CD4-positive, alpha-beta T cell (primary cell): Measurements from ENCODE around the gene FMNL2. TPM values are rescaled to one million over a fixed set of nuclear protein-coding genes. Genes with fewer than 3 reads are reported as not detected.

Experiments
- ATAC-seq: fragments of 200-7000 bp; cut with Tn5 transposase; one replicate; pipeline ENCODE4 v1.10.0; 2022; ENCODE audit warnings: mild to moderate bottlenecking; ENCODE audit not compliant: poor library complexity
- CTCF ChIA-PET: fragments of 350-600 bp; sonication (Branson Sonifier 250); formaldehyde crosslinking; loops from one replicate; lab custom pipeline; 2021; ENCODE audit warnings: antibody characterized with exemption, inconsistent platforms; lab: Charles Lee
- POLR2A ChIA-PET: fragments of 350-600 bp; sonication (Branson Sonifier 250); formaldehyde crosslinking; loops from one replicate; lab custom pipeline; 2021; ENCODE audit warnings: antibody characterized with exemption, inconsistent platforms; lab: Charles Lee
- DNase-seq, 14 experiments: peaks; one replicate each; pipeline ENCODE4 v3.0.0-alpha.2; 2013 to 2020; ENCODE audit warnings: mixed read lengths in 2 of 14
- H3K27ac ChIP-seq, 2 donors: one replicate each; pipeline versions ENCODE4 v1.5.1 to v1.7.0; 2013; ENCODE audit warnings: low read length in 2 of 2, low read depth in 1 of 2, mild to moderate bottlenecking in 1 of 2
- H3K27me3 ChIP-seq, 2 experiments: 1 replicate in 1 of 2; 2 replicates in 1 of 2; pipeline versions ENCODE4 v1.6.1 to v1.7.0; 2013; ENCODE audit warnings: low read length in 2 of 2, control low read depth in 1 of 2, mild to moderate bottlenecking in 1 of 2, moderate library complexity in 1 of 2; ENCODE audit not compliant: insufficient read depth in 2 of 2, control insufficient read depth in 1 of 2
- H3K36me3 ChIP-seq: one replicate; pipeline ENCODE4 v1.6.1; 2013; ENCODE audit warnings: low read length, control low read depth; ENCODE audit not compliant: insufficient read depth
- H3K4me1 ChIP-seq: one replicate; pipeline ENCODE4 v1.6.1; 2013; ENCODE audit warnings: low read length, control low read depth; ENCODE audit not compliant: insufficient read depth
- H3K4me3 ChIP-seq: one replicate; pipeline ENCODE4 v1.5.1; 2013; ENCODE audit warnings: mild to moderate bottlenecking, low read length, moderate library complexity
- H3K9me3 ChIP-seq, 2 experiments: 1 replicate in 1 of 2; 2 replicates in 1 of 2; pipeline versions ENCODE4 v1.6.1 to v1.7.0; 2013; ENCODE audit warnings: low read length in 2 of 2, mild to moderate bottlenecking in 2 of 2, control low read depth in 1 of 2, moderate library complexity in 1 of 2; ENCODE audit not compliant: control insufficient read depth in 1 of 2, insufficient read depth in 1 of 2
- H3K27ac Mint-ChIP-seq: one replicate; pipeline ENCODE4 v1.8.0; 2020; ENCODE audit warnings: mixed read lengths
- H3K27me3 Mint-ChIP-seq: one replicate; pipeline ENCODE4 v1.8.0; 2021; ENCODE audit warnings: mixed read lengths
- H3K36me3 Mint-ChIP-seq: one replicate; pipeline ENCODE4 v1.8.0; 2021; ENCODE audit warnings: low read depth, mixed read lengths
- H3K4me1 Mint-ChIP-seq: one replicate; pipeline ENCODE4 v1.8.0; 2021; ENCODE audit warnings: low read depth, mixed read lengths
- H3K4me3 Mint-ChIP-seq: one replicate; pipeline ENCODE4 v1.8.0; 2020; ENCODE audit warnings: mild to moderate bottlenecking, mixed read lengths
- H3K9me3 Mint-ChIP-seq: one replicate; pipeline ENCODE4 v1.8.0; 2020; ENCODE audit warnings: mixed read lengths
- intact Hi-C, 2 experiments: fragments of 100-400 bp; cut with DNase I in 1 of 2; cut with micrococcal nuclease in 1 of 2; formaldehyde crosslinking; loops; one replicate each; pipeline versions ENCODE4 v1.15.1 to v1.9.0; 2023 to 2025; cut with DNase I, micrococcal nuclease
- total RNA-seq, 174 experiments: library from RNA in 2 of 174; stranded (reverse) in 2 of 174; gene quantifications; one replicate each; pipeline ENCODE4 v1.2.3 and lab custom pipeline; 2021 to 2026
- TF ChIP-seq, protein P1 (sequence below): fragments of 200-600 bp; IDR thresholded peaks from one replicate; pipeline ENCODE4 v1.8.0; 2022; ENCODE audit warnings: antibody characterized with exemption, mild to moderate bottlenecking

FMNL2 gene
- total RNA-seq, 2 experiments from 2014 or later: 0.30 to 0.31 TPM

DNA sequence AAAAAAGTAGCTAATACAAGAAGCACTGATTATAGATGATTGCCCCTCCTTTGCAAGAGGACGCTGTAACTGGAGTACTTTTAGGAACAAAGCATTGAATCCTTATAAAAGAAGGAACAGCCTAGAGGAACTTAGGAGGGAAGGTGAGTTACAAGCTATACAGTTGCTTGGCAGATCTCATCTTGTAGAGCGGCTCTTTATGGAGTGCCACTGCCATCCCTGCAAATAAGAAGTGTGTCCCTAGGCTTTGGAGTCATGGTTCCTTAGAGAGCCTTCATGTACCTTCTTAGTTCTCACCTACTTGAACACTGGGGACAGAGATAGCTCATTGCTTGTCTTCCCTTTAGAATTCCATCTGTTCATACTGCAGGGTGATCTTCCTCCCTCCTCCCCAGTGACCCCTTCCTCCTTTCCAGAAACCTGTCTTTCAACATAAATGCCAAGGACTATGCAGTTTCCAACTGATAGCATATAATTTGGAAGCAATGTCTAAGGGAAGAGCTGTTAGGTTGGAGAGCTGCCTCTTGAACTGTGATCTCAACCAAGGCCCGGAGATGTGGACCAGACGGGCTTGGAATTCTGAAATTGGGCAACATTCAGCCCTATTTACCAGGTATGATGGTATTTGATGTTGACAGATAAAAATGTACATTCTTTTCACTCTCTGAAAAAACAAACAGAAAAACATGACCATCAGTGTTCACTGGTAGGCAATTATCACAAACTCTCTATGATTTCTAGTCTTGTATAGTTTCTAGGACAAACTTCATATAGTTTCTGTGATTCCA lies 7.5 kb downstream of the FMNL2 start:
- Histone ChIP-seq H3K36me3 (no peaks in the 10 kb centered on the region), H3K27ac (no peak overlapping the region), H3K4me1 (no peaks in the 10 kb centered on the region), H3K9me3 (no peaks in the 10 kb centered on the region), H3K4me3 (no peak overlapping the region), H3K27me3 (peaks cover 4% of the 10 kb centered on the region in 2 experiments)
- Mint-ChIP-seq H3K27me3 (peaks cover 29% of the 10 kb centered on the region), H3K27ac (no peak overlapping the region), H3K4me3 (no peak overlapping the region), H3K9me3 (no peaks in the 10 kb centered on the region), H3K4me1 (no peaks in the 10 kb centered on the region), H3K36me3 (no peaks in the 10 kb centered on the region)
- ATAC-seq: no peak
- DNase-seq: no peak
- intact Hi-C loops: no loop called here
- CTCF ChIA-PET: interaction anchor here (0.7 kb wide), 1 partner anchor 11 kb away, joined by 3 read pairs; no protein-coding TSS in a partner anchor
- TF ChIP-seq, protein P1, sequence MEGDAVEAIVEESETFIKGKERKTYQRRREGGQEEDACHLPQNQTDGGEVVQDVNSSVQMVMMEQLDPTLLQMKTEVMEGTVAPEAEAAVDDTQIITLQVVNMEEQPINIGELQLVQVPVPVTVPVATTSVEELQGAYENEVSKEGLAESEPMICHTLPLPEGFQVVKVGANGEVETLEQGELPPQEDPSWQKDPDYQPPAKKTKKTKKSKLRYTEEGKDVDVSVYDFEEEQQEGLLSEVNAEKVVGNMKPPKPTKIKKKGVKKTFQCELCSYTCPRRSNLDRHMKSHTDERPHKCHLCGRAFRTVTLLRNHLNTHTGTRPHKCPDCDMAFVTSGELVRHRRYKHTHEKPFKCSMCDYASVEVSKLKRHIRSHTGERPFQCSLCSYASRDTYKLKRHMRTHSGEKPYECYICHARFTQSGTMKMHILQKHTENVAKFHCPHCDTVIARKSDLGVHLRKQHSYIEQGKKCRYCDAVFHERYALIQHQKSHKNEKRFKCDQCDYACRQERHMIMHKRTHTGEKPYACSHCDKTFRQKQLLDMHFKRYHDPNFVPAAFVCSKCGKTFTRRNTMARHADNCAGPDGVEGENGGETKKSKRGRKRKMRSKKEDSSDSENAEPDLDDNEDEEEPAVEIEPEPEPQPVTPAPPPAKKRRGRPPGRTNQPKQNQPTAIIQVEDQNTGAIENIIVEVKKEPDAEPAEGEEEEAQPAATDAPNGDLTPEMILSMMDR: no peak
- POLR2A ChIA-PET: no interaction called here

DNA sequence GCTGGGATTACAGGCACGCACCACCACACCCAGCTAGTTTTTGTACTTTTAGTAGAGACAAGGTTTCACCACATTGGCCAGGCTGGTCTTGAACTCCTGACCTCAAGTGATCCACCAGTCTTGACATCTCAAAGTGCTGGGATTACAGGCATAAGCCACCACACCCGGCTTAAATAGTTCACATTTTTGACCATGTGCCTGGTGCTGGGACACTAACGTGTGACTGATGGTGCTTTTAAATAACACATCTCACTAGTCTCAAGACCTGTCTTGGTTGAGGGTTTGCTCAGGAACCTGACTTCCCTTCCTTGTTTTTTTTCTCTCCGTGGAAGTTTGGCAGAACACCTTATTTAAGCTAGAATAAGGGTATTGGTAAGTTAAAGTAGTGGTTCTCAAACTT lies 8.5 kb downstream of the FMNL2 start:
- Mint-ChIP-seq H3K4me3 (no peak overlapping the region), H3K4me1 (no peaks in the 10 kb centered on the region), H3K27ac (no peak overlapping the region), H3K36me3 (no peaks in the 10 kb centered on the region), H3K27me3 (peaks cover 20% of the 10 kb centered on the region), H3K9me3 (no peaks in the 10 kb centered on the region)
- Histone ChIP-seq H3K27me3 (no peaks in the 10 kb centered on the region), H3K9me3 (no peaks in the 10 kb centered on the region), H3K4me1 (no peaks in the 10 kb centered on the region), H3K4me3 (no peak overlapping the region), H3K36me3 (no peaks in the 10 kb centered on the region), H3K27ac (no peak overlapping the region)
- no peak for DNase-seq
- ATAC-seq: no peak
- TF ChIP-seq, protein P1: no peak
- ChIA-PET CTCF (interaction anchor here (0.7 kb wide), 1 partner anchor 10 kb away, joined by 3 read pairs; no protein-coding TSS in a partner anchor), POLR2A (no interaction called here)
- intact Hi-C loops: no loop called here

DNA sequence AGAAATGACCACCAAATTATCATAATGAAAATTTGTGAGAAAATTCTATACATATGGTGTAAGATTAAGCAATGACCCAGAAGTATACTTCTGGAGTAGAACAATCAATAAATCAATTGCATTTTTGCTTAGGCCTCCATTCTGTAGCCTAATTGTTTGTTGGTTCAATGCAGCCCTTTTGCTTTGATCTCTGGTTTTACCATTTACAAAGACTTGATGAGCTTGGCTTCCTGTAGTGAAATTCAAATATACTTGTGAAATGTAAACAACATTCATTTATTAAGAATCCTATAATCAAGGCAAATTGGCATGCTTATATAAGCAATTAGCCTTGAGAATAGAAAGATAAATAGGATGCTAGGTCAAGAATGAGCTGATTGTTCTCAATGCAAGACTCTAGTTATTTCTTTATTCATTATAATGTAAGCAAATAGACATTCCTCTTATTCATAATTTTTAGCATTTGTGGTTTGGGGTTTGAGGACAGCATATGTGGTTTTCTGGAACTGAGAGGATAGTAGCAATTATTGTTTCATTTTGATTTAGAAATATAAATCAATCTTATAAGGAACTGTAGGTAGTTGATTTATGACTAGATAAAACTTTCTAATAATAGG lies 9.7 kb downstream of the FMNL2 start:
- H3K4me3 Mint-ChIP-seq: no peak overlapping the region
- Histone ChIP-seq H3K4me3 (no peak overlapping the region), H3K9me3 (no peaks in the 10 kb centered on the region), H3K27ac (no peak overlapping the region), H3K36me3 (no peaks in the 10 kb centered on the region), H3K4me1 (no peaks in the 10 kb centered on the region), H3K27me3 (no peaks in the 10 kb centered on the region)
- H3K27me3 Mint-ChIP-seq: peaks cover 9% of the 10 kb centered on the region
- no peak overlapping the region for H3K27ac Mint-ChIP-seq
- intact Hi-C loops: no loop called here
- POLR2A ChIA-PET: no interaction called here
- no peak for DNase-seq
- H3K36me3 Mint-ChIP-seq: no peaks in the 10 kb centered on the region
- no peak for ATAC-seq
- H3K9me3 Mint-ChIP-seq: no peaks in the 10 kb centered on the region
- TF ChIP-seq, protein P1: no peak
- no peaks in the 10 kb centered on the region for H3K4me1 Mint-ChIP-seq
- CTCF ChIA-PET: no interaction called here
